OCI-LY3 (cell line): ENCODE measurements around the gene GEMIN5.

Source experiments
- H2AFZ ChIP-seq: fragments of 200-600, 300-600 bp; shearing (Covaris generic); 2 replicates; pipeline ENCODE4 v1.6.0; 2014; ENCODE audit warnings: antibody characterized with exemption, low read depth, low read length
- H3K27ac ChIP-seq: fragments of 200-600, 300-600 bp; sonication (generic); 2 replicates; pipeline ENCODE4 v1.5.1; 2014; ENCODE audit warnings: mild to moderate bottlenecking, low read length, moderate library complexity, mixed read lengths
- H3K27me3 ChIP-seq: fragments of 200-600, 300-600 bp; sonication (generic); 2 replicates; pipeline ENCODE4 v1.6.1; 2014; ENCODE audit warnings: low read depth, low read length, mixed read lengths
- H3K36me3 ChIP-seq: fragments of 200-600, 300-600 bp; sonication (generic); replicated peaks from 2 replicates; pipeline ENCODE3; 2014; ENCODE audit warnings: low read depth, low read length, mixed read lengths
- H3K4me1 ChIP-seq: fragments of 300-600, 200-600 bp; sonication (generic); 2 replicates; pipeline ENCODE4 v1.6.1; 2014; ENCODE audit warnings: low read length, mixed read lengths
- H3K4me2 ChIP-seq: fragments of 200-600, 300-600 bp; sonication (generic); 2 replicates; pipeline ENCODE4 v1.6.1; 2014; ENCODE audit warnings: low read length, mixed read lengths
- H3K4me3 ChIP-seq: fragments of 300-600, 200-600 bp; sonication (generic); 2 replicates; pipeline ENCODE4 v1.5.1; 2014; ENCODE audit warnings: antibody characterized with exemption, mild to moderate bottlenecking, low read length, moderate library complexity
- H3K79me2 ChIP-seq: fragments of 300-600, 200-600 bp; shearing (Covaris generic); 2 replicates; pipeline ENCODE4 v1.6.1; 2014; ENCODE audit warnings: mild to moderate bottlenecking, low read length, mixed read lengths
- H3K9ac ChIP-seq: fragments of 300-600, 200-600 bp; shearing (Covaris generic); 2 replicates; pipeline ENCODE4 v1.6.0; 2014; ENCODE audit warnings: mild to moderate bottlenecking, low read length, moderate library complexity
- H3K9me3 ChIP-seq: fragments of 200-600, 300-600 bp; shearing (Covaris generic); 2 replicates; pipeline ENCODE4 v1.6.1; 2014; ENCODE audit warnings: low read length, mixed read lengths; ENCODE audit not compliant: insufficient read depth
- H4K20me1 ChIP-seq: fragments of 200-600, 300-600 bp; sonication (generic); 2 replicates; pipeline ENCODE4 v1.6.1; 2016; ENCODE audit warnings: low read length, mixed read lengths; ENCODE audit not compliant: insufficient read depth
- CTCF ChIP-seq: fragments of 200-600, 300-600 bp; sonication (generic); IDR thresholded peaks from 2 replicates; pipeline ENCODE4 v1.5.1; 2014; ENCODE audit warnings: antibody characterized with exemption, low read length, low read depth
- EZH2phosphoT487 ChIP-seq: fragments of 200-600 bp; shearing (Covaris generic); IDR thresholded peaks from 2 replicates; pipeline ENCODE4 v1.6.1; 2018; ENCODE audit warnings: antibody characterized with exemption, mixed run types, low read depth

The GEMIN5 gene

GRCh38 chr5:154947778-154948177 is 9.8 kb upstream of the GEMIN5 start:
- Histone ChIP-seq H3K4me2 (no peak overlapping the region), H3K27me3 (no peaks in the 10 kb centered on the region), H3K4me1 (peaks cover 5% of the 10 kb centered on the region), H3K9ac (no peak overlapping the region), H3K9me3 (no peaks in the 10 kb centered on the region), H2AFZ (no peak overlapping the region), H3K36me3 (peaks cover 3% of the 10 kb centered on the region), H3K79me2 (peaks cover 56% of the 10 kb centered on the region), H3K4me3 (no peak overlapping the region), H4K20me1 (no peaks in the 10 kb centered on the region), H3K27ac (no peak overlapping the region)
- TF ChIP-seq EZH2phosphoT487 (no peak), CTCF (no peak)

GRCh38 chr5:154945695-154946301 is 7.8 kb upstream of the GEMIN5 start:
- Histone ChIP-seq H3K4me1 (peaks cover 10% of the 10 kb centered on the region), H2AFZ (no peak overlapping the region), H3K4me3 (no peak overlapping the region), H3K4me2 (no peak overlapping the region), H3K9me3 (no peaks in the 10 kb centered on the region), H3K79me2 (peaks cover 75% of the 10 kb centered on the region), H3K27me3 (no peaks in the 10 kb centered on the region), H3K36me3 (peaks cover 3% of the 10 kb centered on the region), H3K9ac (no peak overlapping the region), H3K27ac (no peak overlapping the region), H4K20me1 (no peaks in the 10 kb centered on the region)
- TF ChIP-seq CTCF (peak; percentile 46), EZH2phosphoT487 (no peak)

DNA sequence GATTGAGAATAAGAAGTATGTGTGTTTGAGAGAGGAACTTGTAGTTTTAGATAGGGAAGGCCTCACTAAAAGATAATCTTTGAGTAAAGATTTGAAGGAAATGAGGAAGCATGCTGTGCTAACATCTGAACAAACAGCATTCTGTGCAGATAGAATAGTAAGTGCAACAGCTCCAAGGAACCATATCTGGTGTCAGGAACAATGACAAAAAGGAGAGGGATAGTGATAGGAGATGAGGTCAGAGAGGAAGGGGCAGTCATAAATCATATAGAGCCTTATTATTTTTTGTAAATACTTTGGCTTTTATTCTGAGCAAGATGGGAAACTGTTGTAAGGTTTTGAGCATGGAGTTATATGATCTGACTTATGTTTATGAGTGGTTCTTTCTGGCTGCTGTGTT is 6.7 kb upstream of the GEMIN5 start:
- peaks cover 17% of the 10 kb centered on the region for H3K4me1 ChIP-seq
- no peaks in the 10 kb centered on the region for H3K27me3 ChIP-seq
- no peak overlapping the region for H3K4me2 ChIP-seq
- H3K4me3 ChIP-seq, result no peak overlapping the region
- H3K79me2 ChIP-seq, result peaks cover 72% of the 10 kb centered on the region
- no peak overlapping the region for H2AFZ ChIP-seq
- H4K20me1 ChIP-seq, result no peaks in the 10 kb centered on the region
- H3K9me3 ChIP-seq, result no peaks in the 10 kb centered on the region
- no peak for TF ChIP-seq CTCF
- no peak for TF ChIP-seq EZH2phosphoT487
- H3K36me3 ChIP-seq, result peaks cover 3% of the 10 kb centered on the region
- no peak overlapping the region for H3K27ac ChIP-seq
- H3K9ac ChIP-seq, result no peak overlapping the region

DNA sequence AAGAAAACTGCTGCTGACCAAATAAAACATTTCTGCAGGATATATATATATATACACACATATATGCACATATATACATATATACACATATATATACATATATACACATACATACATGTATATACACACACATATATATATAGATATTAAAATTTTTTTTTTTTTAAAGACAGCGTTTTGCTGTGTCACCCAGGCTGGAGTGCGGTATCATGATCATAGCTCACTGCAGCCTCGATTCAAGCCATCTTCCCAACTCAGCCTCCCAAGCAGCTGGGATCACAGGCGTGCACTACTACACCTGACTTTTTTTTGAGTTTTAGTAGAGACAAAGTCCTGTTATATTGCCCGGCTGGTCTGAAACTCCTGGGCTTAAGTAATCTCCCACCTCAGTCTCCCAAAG is 5.5 kb upstream of the GEMIN5 start:
- Histone ChIP-seq H2AFZ (no peak overlapping the region), H3K4me3 (no peak overlapping the region), H3K4me2 (no peak overlapping the region), H3K27me3 (no peaks in the 10 kb centered on the region), H3K36me3 (peaks cover under 1% of the 10 kb centered on the region), H3K4me1 (peaks cover 17% of the 10 kb centered on the region), H4K20me1 (no peaks in the 10 kb centered on the region), H3K79me2 (peaks cover 66% of the 10 kb centered on the region), H3K9ac (no peak overlapping the region), H3K9me3 (no peaks in the 10 kb centered on the region), H3K27ac (no peak overlapping the region)
- TF ChIP-seq CTCF, result no peak
- no peak for TF ChIP-seq EZH2phosphoT487
